ENCODE data around the gene AGBL4.

The AGBL4 gene

GRCh38 chr1:48499211-48499735, 1524.5 kb downstream of the AGBL4 start:
- FAIRE-seq (no peak), DNase-seq (ENCODE audit: insufficient read length, low spot score) (no peak)
- no peak for TF ChIP-seq CTCF (IDR thresholded peaks at IDR 0.05; ENCODE audit: insufficient read depth, missing control alignments)

- DNase-seq (ENCODE audit: insufficient read length, low spot score) (no peak), FAIRE-seq (no peak)
- TF ChIP-seq CTCF (IDR thresholded peaks at IDR 0.05; ENCODE audit: insufficient read depth, missing control alignments): peak; percentile 89
Observed at GRCh38 chr1:48498096-48498791, 1525.5 kb downstream of the AGBL4 start.

GRCh38 chr1:48495911-48496310, 1527.8 kb downstream of the AGBL4 start:
- FAIRE-seq (no peak), DNase-seq (ENCODE audit: insufficient read length, low spot score) (no peak)
- TF ChIP-seq CTCF (IDR thresholded peaks at IDR 0.05; ENCODE audit: insufficient read depth, missing control alignments): no peak

- FAIRE-seq: no peak
- TF ChIP-seq CTCF (IDR thresholded peaks at IDR 0.05; ENCODE audit: insufficient read depth, missing control alignments): no peak
Observed at GRCh38 chr1:48495166-48495565, 1528.6 kb downstream of the AGBL4 start.

GRCh38 chr1:48493970-48494769, 1529.6 kb downstream of the AGBL4 start:
- no peak for FAIRE-seq
- no peak for TF ChIP-seq CTCF (IDR thresholded peaks at IDR 0.05; ENCODE audit: insufficient read depth, missing control alignments)
- DNase-seq (ENCODE audit: insufficient read length, low spot score): no peak

More at GRCh38 chr1:48495166-48495565, 1528.6 kb downstream of the AGBL4 start:
- peak; percentile 22 for DNase-seq (ENCODE audit: insufficient read length, low spot score)

- TF ChIP-seq CTCF (IDR thresholded peaks at IDR 0.05; ENCODE audit: insufficient read depth, missing control alignments): no peak
- FAIRE-seq (no peak), DNase-seq (ENCODE audit: insufficient read length, low spot score) (no peak)
Observed at GRCh38 chr1:48493041-48493440, 1530.7 kb downstream of the AGBL4 start.

Measured in D721Med (cell line).